ENCODE data around the gene CSNK1G1.
A peak's percentile ranks its signal among the peaks of the same experiment; 100 is the strongest.

Gene CSNK1G1

GRCh38 chr15:64155802-64156651 lies 199.9 kb downstream of the CSNK1G1 start:
- H3K4me1 ChIP-seq (ENCODE audit: control insufficient read depth, insufficient read depth, low read length), result peaks cover 2% of the 10 kb centered on the region
- peaks cover 47% of the 10 kb centered on the region for H3K36me3 ChIP-seq (ENCODE audit: control insufficient read depth, insufficient read depth, low read length)
- H3K4me3 ChIP-seq (ENCODE audit: low read depth, low read length), result no peak overlapping the region
- no peak overlapping the region for H3K9ac ChIP-seq (ENCODE audit: low read depth, low read length)
- no peaks in the 10 kb centered on the region for H3K9me3 ChIP-seq (ENCODE audit: control insufficient read depth, insufficient read depth, low read length)
- peaks cover 9% of the 10 kb centered on the region for H3K27me3 ChIP-seq (ENCODE audit: control insufficient read depth, insufficient read depth, low read length)

GRCh38 chr15:64153480-64154367 lies 202.2 kb downstream of the CSNK1G1 start:
- Histone ChIP-seq H3K4me1 (ENCODE audit: control insufficient read depth, insufficient read depth, low read length) (peaks cover 2% of the 10 kb centered on the region), H3K27me3 (ENCODE audit: control insufficient read depth, insufficient read depth, low read length) (peaks cover 15% of the 10 kb centered on the region), H3K4me3 (ENCODE audit: low read depth, low read length) (peak overlapping the region; percentile 75), H3K36me3 (ENCODE audit: control insufficient read depth, insufficient read depth, low read length) (peaks cover 33% of the 10 kb centered on the region), H3K9me3 (ENCODE audit: control insufficient read depth, insufficient read depth, low read length) (no peaks in the 10 kb centered on the region), H3K9ac (ENCODE audit: low read depth, low read length) (no peak overlapping the region)

GRCh38 chr15:64152507-64153387 lies 203.2 kb downstream of the CSNK1G1 start:
- no peaks in the 10 kb centered on the region for H3K9me3 ChIP-seq (ENCODE audit: control insufficient read depth, insufficient read depth, low read length)
- H3K36me3 ChIP-seq (ENCODE audit: control insufficient read depth, insufficient read depth, low read length), result peaks cover 23% of the 10 kb centered on the region
- H3K27me3 ChIP-seq (ENCODE audit: control insufficient read depth, insufficient read depth, low read length), result peaks cover 15% of the 10 kb centered on the region
- peaks cover 2% of the 10 kb centered on the region for H3K4me1 ChIP-seq (ENCODE audit: control insufficient read depth, insufficient read depth, low read length)
- peak overlapping the region; percentile 75 for H3K4me3 ChIP-seq (ENCODE audit: low read depth, low read length)
- H3K9ac ChIP-seq (ENCODE audit: low read depth, low read length), result peak overlapping the region; percentile 54

- Histone ChIP-seq H3K36me3 (ENCODE audit: control insufficient read depth, insufficient read depth, low read length) (peaks cover 15% of the 10 kb centered on the region), H3K4me3 (ENCODE audit: low read depth, low read length) (peak within 1 kb of the TSS; percentile 75), H3K4me1 (ENCODE audit: control insufficient read depth, insufficient read depth, low read length) (peaks cover 2% of the 10 kb centered on the region), H3K9me3 (ENCODE audit: control insufficient read depth, insufficient read depth, low read length) (no peaks in the 10 kb centered on the region), H3K27me3 (ENCODE audit: control insufficient read depth, insufficient read depth, low read length) (peaks cover 15% of the 10 kb centered on the region), H3K9ac (ENCODE audit: low read depth, low read length) (peak within 1 kb of the TSS; percentile 54)
Observed at GRCh38 chr15:64151727-64152506, 204.1 kb downstream of the CSNK1G1 start, which contains the start of gene SNX22. TSS of gene SNX22 (plus strand) at chr15:64151731. CDS start at chr15:64151776, 45 bp downstream.

GRCh38 chr15:64149893-64150578 lies 205.9 kb downstream of the CSNK1G1 start:
- Histone ChIP-seq H3K36me3 (ENCODE audit: control insufficient read depth, insufficient read depth, low read length) (peaks cover under 1% of the 10 kb centered on the region), H3K9me3 (ENCODE audit: control insufficient read depth, insufficient read depth, low read length) (no peaks in the 10 kb centered on the region), H3K4me3 (ENCODE audit: low read depth, low read length) (no peak overlapping the region), H3K4me1 (ENCODE audit: control insufficient read depth, insufficient read depth, low read length) (peaks cover 2% of the 10 kb centered on the region), H3K9ac (ENCODE audit: low read depth, low read length) (no peak overlapping the region), H3K27me3 (ENCODE audit: control insufficient read depth, insufficient read depth, low read length) (peaks cover 15% of the 10 kb centered on the region)

GRCh38 chr15:64149424-64149823 lies 206.5 kb downstream of the CSNK1G1 start:
- Histone ChIP-seq H3K9ac (ENCODE audit: low read depth, low read length) (no peak overlapping the region), H3K4me3 (ENCODE audit: low read depth, low read length) (no peak overlapping the region), H3K4me1 (ENCODE audit: control insufficient read depth, insufficient read depth, low read length) (peaks cover 2% of the 10 kb centered on the region), H3K36me3 (ENCODE audit: control insufficient read depth, insufficient read depth, low read length) (no peaks in the 10 kb centered on the region), H3K27me3 (ENCODE audit: control insufficient read depth, insufficient read depth, low read length) (peaks cover 15% of the 10 kb centered on the region), H3K9me3 (ENCODE audit: control insufficient read depth, insufficient read depth, low read length) (no peaks in the 10 kb centered on the region)

- H3K4me1 ChIP-seq (ENCODE audit: control insufficient read depth, insufficient read depth, low read length), result peaks cover 2% of the 10 kb centered on the region
- no peak overlapping the region for H3K9ac ChIP-seq (ENCODE audit: low read depth, low read length)
- H3K36me3 ChIP-seq (ENCODE audit: control insufficient read depth, insufficient read depth, low read length), result no peaks in the 10 kb centered on the region
- H3K27me3 ChIP-seq (ENCODE audit: control insufficient read depth, insufficient read depth, low read length), result peaks cover 15% of the 10 kb centered on the region
- no peak overlapping the region for H3K4me3 ChIP-seq (ENCODE audit: low read depth, low read length)
- no peaks in the 10 kb centered on the region for H3K9me3 ChIP-seq (ENCODE audit: control insufficient read depth, insufficient read depth, low read length)
Observed at GRCh38 chr15:64148581-64148980, 207.4 kb downstream of the CSNK1G1 start.

GRCh38 chr15:64148168-64148567 lies 207.8 kb downstream of the CSNK1G1 start:
- peaks cover 15% of the 10 kb centered on the region for H3K27me3 ChIP-seq (ENCODE audit: control insufficient read depth, insufficient read depth, low read length)
- no peaks in the 10 kb centered on the region for H3K9me3 ChIP-seq (ENCODE audit: control insufficient read depth, insufficient read depth, low read length)
- no peak overlapping the region for H3K4me3 ChIP-seq (ENCODE audit: low read depth, low read length)
- no peaks in the 10 kb centered on the region for H3K36me3 ChIP-seq (ENCODE audit: control insufficient read depth, insufficient read depth, low read length)
- peaks cover 2% of the 10 kb centered on the region for H3K4me1 ChIP-seq (ENCODE audit: control insufficient read depth, insufficient read depth, low read length)
- no peak overlapping the region for H3K9ac ChIP-seq (ENCODE audit: low read depth, low read length)

- H3K27me3 ChIP-seq (ENCODE audit: control insufficient read depth, insufficient read depth, low read length), result peaks cover 6% of the 10 kb centered on the region
- H3K4me3 ChIP-seq (ENCODE audit: low read depth, low read length), result no peak overlapping the region
- no peaks in the 10 kb centered on the region for H3K36me3 ChIP-seq (ENCODE audit: control insufficient read depth, insufficient read depth, low read length)
- no peak overlapping the region for H3K9ac ChIP-seq (ENCODE audit: low read depth, low read length)
- no peaks in the 10 kb centered on the region for H3K9me3 ChIP-seq (ENCODE audit: control insufficient read depth, insufficient read depth, low read length)
- H3K4me1 ChIP-seq (ENCODE audit: control insufficient read depth, insufficient read depth, low read length), result no peaks in the 10 kb centered on the region
Observed at GRCh38 chr15:64146885-64147681, 208.9 kb downstream of the CSNK1G1 start.

- Histone ChIP-seq H3K9me3 (ENCODE audit: control insufficient read depth, insufficient read depth, low read length) (no peaks in the 10 kb centered on the region), H3K4me3 (ENCODE audit: low read depth, low read length) (no peak overlapping the region), H3K9ac (ENCODE audit: low read depth, low read length) (no peak overlapping the region), H3K4me1 (ENCODE audit: control insufficient read depth, insufficient read depth, low read length) (no peaks in the 10 kb centered on the region), H3K36me3 (ENCODE audit: control insufficient read depth, insufficient read depth, low read length) (no peaks in the 10 kb centered on the region), H3K27me3 (ENCODE audit: control insufficient read depth, insufficient read depth, low read length) (peaks cover 6% of the 10 kb centered on the region)
Observed at GRCh38 chr15:64146520-64146884, 209.5 kb downstream of the CSNK1G1 start.
